ENCODE results near the gene UBE2E3.

Gene UBE2E3

GRCh38 chr2:180955101-180955500 is 25.3 kb upstream of the UBE2E3 start:
- Histone ChIP-seq H3K4me3 (ENCODE audit: low read length) (no peak overlapping the region), H3K79me2 (ENCODE audit: low read length) (no peaks in the 10 kb centered on the region), H3K9me3 (ENCODE audit: insufficient read depth, low read length) (no peaks in the 10 kb centered on the region), H3K4me2 (ENCODE audit: low read length) (no peak overlapping the region), H2AFZ (ENCODE audit: low read depth, low read length) (no peak overlapping the region), H4K20me1 (ENCODE audit: insufficient read depth, low read length) (no peaks in the 10 kb centered on the region), H3K4me1 (ENCODE audit: low read length) (peaks cover 8% of the 10 kb centered on the region), H3K9ac (ENCODE audit: low read length) (no peak overlapping the region), H3K27me3 (ENCODE audit: low read depth, low read length) (no peaks in the 10 kb centered on the region), H3K36me3 (replicated peaks; ENCODE audit: low read depth, low read length) (no peaks in the 10 kb centered on the region), H3K27ac (ENCODE audit: low read length) (no peak overlapping the region)
- TF ChIP-seq EZH2phosphoT487 (IDR thresholded peaks at IDR 0.05; ENCODE audit: low read depth), result no peak
- TF ChIP-seq CTCF (IDR thresholded peaks at IDR 0.05; ENCODE audit: low read depth, low read length), result no peak

GRCh38 chr2:180959787-180960186 is 20.6 kb upstream of the UBE2E3 start:
- Histone ChIP-seq H4K20me1 (ENCODE audit: insufficient read depth, low read length) (no peaks in the 10 kb centered on the region), H3K4me1 (ENCODE audit: low read length) (peaks cover 10% of the 10 kb centered on the region), H3K27ac (ENCODE audit: low read length) (no peak overlapping the region), H3K4me3 (ENCODE audit: low read length) (no peak overlapping the region), H3K9ac (ENCODE audit: low read length) (no peak overlapping the region), H3K9me3 (ENCODE audit: insufficient read depth, low read length) (no peaks in the 10 kb centered on the region), H3K36me3 (replicated peaks; ENCODE audit: low read depth, low read length) (no peaks in the 10 kb centered on the region), H3K4me2 (ENCODE audit: low read length) (peak overlapping the region; percentile 30), H3K27me3 (ENCODE audit: low read depth, low read length) (no peaks in the 10 kb centered on the region), H2AFZ (ENCODE audit: low read depth, low read length) (no peak overlapping the region), H3K79me2 (ENCODE audit: low read length) (no peaks in the 10 kb centered on the region)
- no peak for TF ChIP-seq EZH2phosphoT487 (IDR thresholded peaks at IDR 0.05; ENCODE audit: low read depth)
- no peak for TF ChIP-seq CTCF (IDR thresholded peaks at IDR 0.05; ENCODE audit: low read depth, low read length)

- no peak for TF ChIP-seq CTCF (IDR thresholded peaks at IDR 0.05; ENCODE audit: low read depth, low read length)
- no peak for TF ChIP-seq EZH2phosphoT487 (IDR thresholded peaks at IDR 0.05; ENCODE audit: low read depth)
- H3K9me3 ChIP-seq (ENCODE audit: insufficient read depth, low read length), result no peaks in the 10 kb centered on the region
- H4K20me1 ChIP-seq (ENCODE audit: insufficient read depth, low read length), result no peaks in the 10 kb centered on the region
Measured at GRCh38 chr2:180960982-180961381, 19.4 kb upstream of the UBE2E3 start.

GRCh38 chr2:180962727-180963314 is 17.6 kb upstream of the UBE2E3 start:
- Histone ChIP-seq H3K9me3 (ENCODE audit: insufficient read depth, low read length) (no peaks in the 10 kb centered on the region), H3K4me2 (ENCODE audit: low read length) (no peak overlapping the region), H3K4me3 (ENCODE audit: low read length) (no peak overlapping the region), H4K20me1 (ENCODE audit: insufficient read depth, low read length) (no peaks in the 10 kb centered on the region), H3K79me2 (ENCODE audit: low read length) (no peaks in the 10 kb centered on the region), H3K4me1 (ENCODE audit: low read length) (peaks cover 10% of the 10 kb centered on the region), H3K9ac (ENCODE audit: low read length) (no peak overlapping the region), H3K27ac (ENCODE audit: low read length) (no peak overlapping the region), H2AFZ (ENCODE audit: low read depth, low read length) (no peak overlapping the region), H3K27me3 (ENCODE audit: low read depth, low read length) (no peaks in the 10 kb centered on the region), H3K36me3 (replicated peaks; ENCODE audit: low read depth, low read length) (no peaks in the 10 kb centered on the region)
- TF ChIP-seq EZH2phosphoT487 (IDR thresholded peaks at IDR 0.05; ENCODE audit: low read depth) (no peak), CTCF (IDR thresholded peaks at IDR 0.05; ENCODE audit: low read depth, low read length) (no peak)

More at GRCh38 chr2:180960982-180961381, 19.4 kb upstream of the UBE2E3 start:
- Histone ChIP-seq H3K27me3 (ENCODE audit: low read depth, low read length) (no peaks in the 10 kb centered on the region), H3K4me1 (ENCODE audit: low read length) (peaks cover 10% of the 10 kb centered on the region), H3K27ac (ENCODE audit: low read length) (no peak overlapping the region), H2AFZ (ENCODE audit: low read depth, low read length) (no peak overlapping the region), H3K36me3 (replicated peaks; ENCODE audit: low read depth, low read length) (no peaks in the 10 kb centered on the region), H3K4me2 (ENCODE audit: low read length) (no peak overlapping the region), H3K4me3 (ENCODE audit: low read length) (no peak overlapping the region), H3K79me2 (ENCODE audit: low read length) (no peaks in the 10 kb centered on the region), H3K9ac (ENCODE audit: low read length) (no peak overlapping the region)
